Measurements from ENCODE around the gene EBF3.

Gene EBF3

DNA sequence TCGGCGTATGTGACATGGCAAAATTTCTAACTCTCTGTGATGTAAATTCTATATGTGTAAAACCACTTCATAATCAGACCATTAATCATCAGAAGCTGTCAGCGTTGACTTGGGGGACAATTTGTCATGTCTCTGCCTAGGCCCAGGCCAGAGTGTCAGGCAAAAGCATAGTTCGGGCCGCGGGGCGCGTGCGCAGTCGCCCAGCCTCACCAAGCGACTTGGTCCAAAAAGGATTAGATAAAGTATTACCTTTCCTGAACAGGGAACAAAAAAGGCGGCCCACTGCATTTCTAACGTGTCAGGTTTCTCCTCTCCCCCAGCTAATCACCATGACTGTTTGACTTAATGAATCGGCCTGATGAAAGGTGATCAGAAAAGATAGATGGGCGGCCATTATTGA is 114.2 kb downstream of the EBF3 start:
- no peaks in the 10 kb centered on the region for H3K4me1 Mint-ChIP-seq
- H3K9me3 Mint-ChIP-seq: no peaks in the 10 kb centered on the region
- ATAC-seq (ENCODE audit: low read depth) (no peak), DNase-seq (ENCODE audit: low spot score in 2 of 2) (no peak)
- H3K4me3 Mint-ChIP-seq: no peak overlapping the region
- H3K36me3 Mint-ChIP-seq: no peaks in the 10 kb centered on the region
- no peak overlapping the region for H3K27ac Mint-ChIP-seq
- peaks cover 3% of the 10 kb centered on the region for H3K27me3 Mint-ChIP-seq

DNA sequence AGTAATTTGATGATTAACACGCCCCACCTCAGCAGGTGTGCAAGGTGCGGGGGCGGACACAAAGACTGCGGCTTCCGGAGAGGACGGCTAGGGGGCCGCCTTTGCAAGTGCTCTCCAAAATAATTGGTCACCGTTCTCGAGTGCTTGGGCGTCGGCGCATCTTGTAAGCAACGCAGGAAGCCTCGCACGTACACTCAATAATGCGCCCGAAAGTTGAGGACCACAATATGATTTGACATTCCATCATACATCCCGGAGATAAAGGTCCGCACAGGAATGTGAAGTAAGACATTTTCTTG is 114.7 kb downstream of the EBF3 start:
- DNase-seq (ENCODE audit: low spot score in 2 of 2): no peak
- H3K27ac Mint-ChIP-seq: no peak overlapping the region
- H3K9me3 Mint-ChIP-seq: no peaks in the 10 kb centered on the region
- H3K4me3 Mint-ChIP-seq: no peak overlapping the region
- H3K36me3 Mint-ChIP-seq: no peaks in the 10 kb centered on the region
- ATAC-seq (ENCODE audit: low read depth): no peak
- H3K27me3 Mint-ChIP-seq: peaks cover 3% of the 10 kb centered on the region
- no peaks in the 10 kb centered on the region for H3K4me1 Mint-ChIP-seq

DNA sequence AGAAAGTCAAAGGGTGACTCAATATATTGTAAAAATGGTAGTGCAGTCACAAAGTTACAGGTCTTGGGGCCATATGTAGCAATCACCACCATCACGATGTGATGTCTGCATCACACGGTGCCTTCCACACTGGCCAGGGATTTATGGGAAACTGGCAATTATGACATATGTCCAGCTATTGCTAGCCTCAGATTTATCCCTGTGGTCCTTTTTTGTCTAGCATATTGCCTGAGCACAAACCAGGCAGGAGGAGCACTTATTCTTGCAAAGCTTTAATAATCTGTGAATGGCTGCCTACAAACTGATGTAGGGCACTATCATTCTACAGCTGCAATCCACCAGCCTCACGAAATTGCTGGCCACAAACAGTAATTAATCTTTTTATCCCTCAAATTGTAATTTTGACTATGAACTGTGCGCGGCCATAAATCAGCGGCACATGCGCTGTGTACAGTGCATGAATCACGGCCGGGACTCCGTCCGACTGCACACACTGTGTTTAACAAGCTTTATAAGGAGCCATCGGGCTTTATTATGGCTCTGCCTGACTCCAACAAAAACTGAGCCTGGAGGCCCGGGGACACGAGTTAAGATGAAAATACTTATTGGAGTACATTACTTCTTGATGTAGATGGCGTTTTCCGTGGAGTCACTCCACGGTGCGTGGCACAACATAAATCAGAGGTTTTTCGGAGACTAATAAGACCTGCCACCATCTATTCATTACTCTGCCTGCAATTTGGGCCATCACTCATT is 115.2 kb downstream of the EBF3 start:
- no peak for DNase-seq (ENCODE audit: low spot score in 2 of 2)
- H3K27me3 Mint-ChIP-seq: peaks cover 3% of the 10 kb centered on the region
- H3K27ac Mint-ChIP-seq: no peak overlapping the region
- H3K9me3 Mint-ChIP-seq: no peaks in the 10 kb centered on the region
- H3K4me3 Mint-ChIP-seq: no peak overlapping the region
- H3K36me3 Mint-ChIP-seq: no peaks in the 10 kb centered on the region
- no peaks in the 10 kb centered on the region for H3K4me1 Mint-ChIP-seq
- ATAC-seq (ENCODE audit: low read depth): no peak

DNA sequence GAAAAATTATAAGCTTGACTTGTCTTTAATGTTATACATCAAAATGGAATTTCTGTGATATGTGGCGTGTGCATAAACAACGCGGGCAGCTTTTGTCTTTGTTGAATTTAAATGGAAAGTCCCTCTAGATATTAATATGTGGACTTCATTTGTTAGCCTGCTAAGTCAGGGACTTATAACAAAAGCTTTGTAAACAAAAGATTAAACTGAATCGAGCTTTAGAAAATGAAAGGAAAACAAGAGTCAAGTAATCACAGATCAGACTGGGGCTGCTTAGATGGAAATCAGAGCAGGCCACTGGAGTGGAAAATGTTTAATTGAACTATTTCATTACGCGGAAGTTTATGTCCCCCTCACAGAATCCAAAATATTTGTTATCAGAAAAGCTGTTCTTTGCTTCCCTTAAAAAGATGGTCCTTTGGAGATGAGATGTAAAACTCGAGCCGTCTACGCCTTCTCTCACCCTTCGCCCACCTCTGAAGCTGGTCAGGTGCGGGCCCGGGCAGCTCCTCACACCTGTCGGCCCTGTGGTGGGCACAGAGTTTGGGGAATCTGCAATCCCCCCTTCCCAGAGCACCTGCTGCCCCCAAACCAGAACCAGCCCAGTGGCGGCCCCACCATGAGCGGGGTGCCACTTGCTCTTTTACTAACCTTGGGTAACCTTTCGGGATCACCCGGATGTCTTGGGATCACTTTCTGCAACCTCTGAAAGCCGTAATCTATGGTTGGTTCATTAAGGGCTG is 116.2 kb downstream of the EBF3 start:
- no peaks in the 10 kb centered on the region for H3K4me1 Mint-ChIP-seq
- no peak for DNase-seq (ENCODE audit: low spot score in 2 of 2)
- ATAC-seq (ENCODE audit: low read depth): no peak
- H3K27me3 Mint-ChIP-seq: peaks cover 3% of the 10 kb centered on the region
- H3K9me3 Mint-ChIP-seq: no peaks in the 10 kb centered on the region
- no peaks in the 10 kb centered on the region for H3K36me3 Mint-ChIP-seq
- no peak overlapping the region for H3K4me3 Mint-ChIP-seq
- H3K27ac Mint-ChIP-seq: no peak overlapping the region

DNA sequence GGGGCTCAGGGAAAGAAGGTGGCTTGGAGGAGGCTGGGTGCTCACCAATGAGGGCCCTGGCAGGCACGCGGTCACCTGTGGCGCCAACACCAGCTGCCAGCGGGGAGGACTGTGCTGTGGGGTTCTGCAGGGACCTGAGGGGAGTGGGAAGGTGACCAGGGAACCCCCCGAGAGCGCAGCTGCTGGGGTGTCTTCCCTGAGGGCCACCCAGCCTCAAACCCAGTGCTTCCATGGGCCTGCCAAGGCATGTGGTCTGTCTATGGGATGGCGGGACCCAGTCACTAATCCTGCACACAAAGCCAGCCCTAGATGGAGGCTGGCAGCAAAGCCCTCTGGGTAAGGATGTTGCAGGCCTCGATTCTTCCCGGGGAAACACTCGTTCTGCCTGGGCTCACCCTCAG is 117.1 kb downstream of the EBF3 start:
- no peak overlapping the region for H3K4me3 Mint-ChIP-seq
- H3K9me3 Mint-ChIP-seq: no peaks in the 10 kb centered on the region
- H3K4me1 Mint-ChIP-seq: no peaks in the 10 kb centered on the region
- no peak for ATAC-seq (ENCODE audit: low read depth)
- DNase-seq (ENCODE audit: low spot score in 2 of 2): no peak
- no peaks in the 10 kb centered on the region for H3K36me3 Mint-ChIP-seq
- H3K27ac Mint-ChIP-seq: no peak overlapping the region
- peaks cover 3% of the 10 kb centered on the region for H3K27me3 Mint-ChIP-seq

DNA sequence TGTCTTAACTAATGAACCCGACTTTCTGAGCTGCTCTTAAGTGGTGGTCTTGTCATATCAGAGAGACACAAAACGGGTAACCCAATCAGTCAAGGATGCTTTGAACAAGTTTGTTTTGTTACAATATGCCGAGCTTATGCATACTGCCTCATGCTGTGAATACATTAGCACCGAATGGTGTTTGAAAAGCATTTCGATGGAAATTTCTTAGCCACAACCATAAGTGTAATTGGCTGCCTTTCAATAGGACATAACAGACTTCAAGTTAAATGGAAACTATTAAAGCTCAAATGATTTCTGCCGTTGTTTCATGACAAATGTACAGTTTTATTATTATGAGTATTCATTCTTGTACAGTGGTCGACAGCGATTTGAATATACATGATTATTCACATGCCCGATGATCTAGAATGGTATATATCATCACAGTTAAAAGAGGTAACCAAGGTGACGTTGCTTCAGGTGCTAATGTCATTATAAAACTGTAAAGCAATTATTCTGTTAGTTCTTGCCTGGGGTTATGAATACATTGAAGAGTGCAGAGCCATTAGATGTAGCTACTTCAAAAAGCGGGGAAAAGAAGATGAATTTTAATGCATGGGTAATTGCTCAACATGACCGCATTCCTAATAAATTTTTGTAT is 118.8 kb downstream of the EBF3 start:
- H3K27me3 Mint-ChIP-seq: peaks cover 1% of the 10 kb centered on the region
- H3K27ac Mint-ChIP-seq: no peak overlapping the region
- no peak overlapping the region for H3K4me3 Mint-ChIP-seq
- H3K4me1 Mint-ChIP-seq: no peaks in the 10 kb centered on the region
- DNase-seq (ENCODE audit: low spot score in 2 of 2) (no peak), ATAC-seq (ENCODE audit: low read depth) (no peak)
- no peaks in the 10 kb centered on the region for H3K9me3 Mint-ChIP-seq
- H3K36me3 Mint-ChIP-seq: no peaks in the 10 kb centered on the region

DNA sequence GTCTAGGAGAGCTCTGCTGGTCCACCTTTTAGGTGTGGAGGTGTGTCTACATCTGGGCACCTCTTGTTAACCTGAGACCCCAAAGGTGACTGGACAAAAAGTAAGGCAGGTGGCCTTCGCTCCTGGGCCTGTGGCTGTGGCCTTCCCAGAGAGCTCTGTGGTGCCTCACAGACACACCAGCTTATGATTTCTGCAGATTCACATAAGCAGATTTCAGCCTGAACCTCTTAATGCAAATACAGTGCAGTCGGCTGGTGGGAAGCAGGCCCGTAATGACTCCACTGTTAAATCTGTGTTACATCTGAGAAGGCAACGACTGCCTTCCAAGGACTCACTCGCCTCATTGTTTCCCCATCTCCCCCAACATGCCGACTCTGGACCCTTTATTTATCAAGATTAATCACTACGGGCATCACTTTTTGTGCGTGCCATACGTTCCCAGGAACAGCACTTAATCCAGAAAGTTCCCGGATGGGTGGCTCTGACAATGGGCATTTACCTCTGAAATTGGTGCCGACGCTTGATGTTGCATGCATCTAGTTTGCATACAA is 119.8 kb downstream of the EBF3 start:
- no peaks in the 10 kb centered on the region for H3K9me3 Mint-ChIP-seq
- no peak overlapping the region for H3K4me3 Mint-ChIP-seq
- H3K27me3 Mint-ChIP-seq: peaks cover 1% of the 10 kb centered on the region
- H3K36me3 Mint-ChIP-seq: no peaks in the 10 kb centered on the region
- DNase-seq (ENCODE audit: low spot score in 2 of 2) (no peak), ATAC-seq (ENCODE audit: low read depth) (no peak)
- H3K4me1 Mint-ChIP-seq: no peaks in the 10 kb centered on the region
- no peak overlapping the region for H3K27ac Mint-ChIP-seq

DNA sequence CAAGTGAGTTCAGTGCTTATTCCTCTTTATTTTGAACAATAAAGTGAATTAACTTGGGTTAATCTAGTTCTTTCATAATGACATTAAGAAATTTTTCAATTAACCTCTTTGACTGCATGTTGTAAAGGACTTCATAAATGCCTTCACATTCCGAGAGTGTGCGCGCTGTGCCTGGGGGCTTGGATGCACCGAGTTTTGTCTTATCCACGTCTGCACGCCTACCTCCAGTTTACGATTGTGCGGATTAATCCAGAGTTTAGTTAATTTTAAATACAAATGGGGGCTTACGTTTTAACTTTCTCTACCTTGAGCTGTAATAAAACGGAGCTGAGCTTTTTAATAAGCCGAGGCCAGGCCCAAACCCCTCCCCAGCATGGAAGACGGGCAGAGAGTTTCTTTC is 120.4 kb downstream of the EBF3 start:
- Mint-ChIP-seq H3K36me3 (no peaks in the 10 kb centered on the region), H3K27ac (no peak overlapping the region)
- ATAC-seq (ENCODE audit: low read depth): no peak

DNA sequence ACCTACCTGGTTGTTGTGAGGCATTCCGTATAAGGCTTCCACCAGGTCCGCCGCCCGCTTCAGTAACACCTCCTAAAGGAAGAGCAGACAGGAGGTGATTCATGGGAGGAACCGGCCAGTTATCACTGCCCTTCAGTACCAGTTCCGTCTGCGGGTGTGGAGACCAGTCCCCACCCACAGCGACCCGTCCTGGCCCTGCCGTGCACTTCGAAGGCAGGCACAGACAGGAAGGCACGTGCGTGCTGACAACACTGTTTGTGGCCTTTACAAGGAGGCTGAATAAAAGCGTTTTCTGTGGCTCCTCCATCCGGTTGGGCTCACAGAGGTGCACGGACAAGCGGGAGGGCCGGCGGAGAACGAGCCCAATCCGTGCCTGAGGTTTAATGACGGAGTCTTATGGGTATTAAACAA is 120.9 kb downstream of the EBF3 start:
- H3K4me3 Mint-ChIP-seq: no peak overlapping the region
- no peaks in the 10 kb centered on the region for H3K27me3 Mint-ChIP-seq
- H3K4me1 Mint-ChIP-seq: no peaks in the 10 kb centered on the region
- no peak overlapping the region for H3K27ac Mint-ChIP-seq
- no peak for ATAC-seq (ENCODE audit: low read depth)
- H3K9me3 Mint-ChIP-seq: no peaks in the 10 kb centered on the region
- DNase-seq (ENCODE audit: low spot score in 2 of 2): no peak
- no peaks in the 10 kb centered on the region for H3K36me3 Mint-ChIP-seq

More for the DNA sequence above, 120.4 kb downstream of the EBF3 start:
- no peak overlapping the region for H3K4me3 Mint-ChIP-seq
- H3K9me3 Mint-ChIP-seq: no peaks in the 10 kb centered on the region
- no peaks in the 10 kb centered on the region for H3K27me3 Mint-ChIP-seq
- no peaks in the 10 kb centered on the region for H3K4me1 Mint-ChIP-seq
- DNase-seq (ENCODE audit: low spot score in 2 of 2): no peak

DNA sequence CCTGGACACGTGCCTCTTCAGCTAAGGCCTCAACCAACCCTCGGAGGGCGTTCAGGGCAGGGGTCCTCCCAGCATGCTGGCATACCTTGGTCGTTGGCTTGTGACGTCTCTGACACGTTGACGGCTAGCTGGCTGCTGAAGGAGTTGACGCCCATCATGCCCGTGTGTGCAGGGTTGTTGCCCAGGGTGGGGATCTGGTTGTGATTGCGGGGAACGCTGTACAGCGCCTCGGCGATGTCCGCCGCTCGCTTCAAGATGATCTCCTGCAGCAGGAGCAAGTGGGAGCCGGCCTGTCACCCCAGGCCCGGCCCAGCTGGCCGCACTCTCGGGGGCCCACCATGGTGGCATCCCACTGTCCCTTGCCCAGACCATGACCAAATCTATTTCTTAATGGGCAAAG is 122.0 kb downstream of the EBF3 start:
- no peak for DNase-seq (ENCODE audit: low spot score in 2 of 2)
- no peaks in the 10 kb centered on the region for H3K36me3 Mint-ChIP-seq
- no peaks in the 10 kb centered on the region for H3K4me1 Mint-ChIP-seq
- ATAC-seq (ENCODE audit: low read depth): no peak
- no peaks in the 10 kb centered on the region for H3K9me3 Mint-ChIP-seq
- no peak overlapping the region for H3K4me3 Mint-ChIP-seq
- H3K27ac Mint-ChIP-seq: no peak overlapping the region
- H3K27me3 Mint-ChIP-seq: no peaks in the 10 kb centered on the region

DNA sequence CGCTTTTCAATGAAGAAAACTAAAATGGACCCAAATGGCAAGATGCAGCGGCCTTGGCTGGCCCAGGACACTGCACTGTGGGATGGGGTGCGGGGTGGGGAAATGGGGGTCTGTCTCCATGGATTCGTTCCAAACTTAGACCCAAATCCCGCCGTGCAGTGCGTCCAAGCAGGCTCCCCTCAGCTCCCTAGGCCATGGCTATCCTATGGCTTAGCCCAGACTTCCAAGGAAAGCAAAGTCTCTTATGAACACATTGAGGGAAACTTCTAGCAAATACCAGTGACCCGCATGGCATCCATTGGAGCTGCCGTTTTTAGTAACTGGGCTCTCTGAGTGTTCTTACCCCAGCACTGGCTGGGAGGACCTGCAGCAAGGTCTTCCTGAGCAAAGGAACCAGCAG is 122.5 kb downstream of the EBF3 start:
- H3K9me3 Mint-ChIP-seq: no peaks in the 10 kb centered on the region
- no peak overlapping the region for H3K27ac Mint-ChIP-seq
- ATAC-seq (ENCODE audit: low read depth) (no peak), DNase-seq (ENCODE audit: low spot score in 2 of 2) (no peak)
- no peaks in the 10 kb centered on the region for H3K4me1 Mint-ChIP-seq
- H3K36me3 Mint-ChIP-seq: no peaks in the 10 kb centered on the region
- no peak overlapping the region for H3K4me3 Mint-ChIP-seq
- H3K27me3 Mint-ChIP-seq: no peaks in the 10 kb centered on the region

DNA sequence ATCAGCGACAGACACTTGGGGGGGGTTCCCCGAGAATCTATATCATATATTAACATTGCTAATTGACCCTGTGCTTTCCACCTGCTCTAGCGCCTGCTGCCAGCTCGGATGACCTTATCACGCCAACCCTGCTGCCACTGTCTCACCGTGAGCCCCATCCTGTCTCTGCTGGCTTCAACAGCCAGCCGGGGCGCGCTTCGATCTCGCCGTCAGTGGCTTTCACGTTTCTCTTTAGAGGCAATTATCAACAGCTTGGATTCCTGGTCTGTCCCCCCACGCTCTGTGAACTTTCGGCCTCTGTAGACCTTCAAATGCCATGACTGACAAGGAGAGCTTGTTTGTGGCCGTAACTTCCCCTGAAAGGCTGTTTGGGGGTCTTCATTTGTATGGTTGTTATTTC is 123.0 kb downstream of the EBF3 start:
- H3K27ac Mint-ChIP-seq: no peak overlapping the region
- no peak for DNase-seq (ENCODE audit: low spot score in 2 of 2)
- H3K4me1 Mint-ChIP-seq: no peaks in the 10 kb centered on the region
- no peaks in the 10 kb centered on the region for H3K27me3 Mint-ChIP-seq
- H3K4me3 Mint-ChIP-seq: no peak overlapping the region
- ATAC-seq (ENCODE audit: low read depth): no peak
- H3K36me3 Mint-ChIP-seq: no peaks in the 10 kb centered on the region
- H3K9me3 Mint-ChIP-seq: no peaks in the 10 kb centered on the region

DNA sequence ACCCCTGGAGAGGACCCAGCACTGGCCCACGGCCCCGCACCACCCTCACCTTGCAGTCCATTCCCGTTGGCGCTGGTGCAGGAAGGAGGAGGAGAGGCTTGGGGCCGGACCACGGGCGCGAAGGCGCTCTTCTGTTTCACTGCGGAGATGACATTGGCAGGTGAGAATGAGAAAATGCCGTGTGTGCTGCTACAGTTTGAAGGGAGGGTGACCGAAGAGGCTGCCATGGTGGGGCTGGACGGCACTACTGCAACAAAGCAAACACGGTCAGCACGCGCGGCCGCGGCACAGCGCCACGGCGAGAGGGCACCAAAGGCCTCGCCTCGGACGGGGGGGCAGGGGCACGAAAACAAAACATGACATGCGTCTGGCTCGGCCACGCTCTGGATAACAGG is 123.9 kb downstream of the EBF3 start:
- Mint-ChIP-seq H3K4me3 (no peak overlapping the region), H3K27ac (no peak overlapping the region), H3K27me3 (no peaks in the 10 kb centered on the region), H3K36me3 (no peaks in the 10 kb centered on the region), H3K9me3 (no peaks in the 10 kb centered on the region), H3K4me1 (no peaks in the 10 kb centered on the region)
- ATAC-seq (ENCODE audit: low read depth) (no peak), DNase-seq (ENCODE audit: low spot score in 2 of 2) (no peak)

DNA sequence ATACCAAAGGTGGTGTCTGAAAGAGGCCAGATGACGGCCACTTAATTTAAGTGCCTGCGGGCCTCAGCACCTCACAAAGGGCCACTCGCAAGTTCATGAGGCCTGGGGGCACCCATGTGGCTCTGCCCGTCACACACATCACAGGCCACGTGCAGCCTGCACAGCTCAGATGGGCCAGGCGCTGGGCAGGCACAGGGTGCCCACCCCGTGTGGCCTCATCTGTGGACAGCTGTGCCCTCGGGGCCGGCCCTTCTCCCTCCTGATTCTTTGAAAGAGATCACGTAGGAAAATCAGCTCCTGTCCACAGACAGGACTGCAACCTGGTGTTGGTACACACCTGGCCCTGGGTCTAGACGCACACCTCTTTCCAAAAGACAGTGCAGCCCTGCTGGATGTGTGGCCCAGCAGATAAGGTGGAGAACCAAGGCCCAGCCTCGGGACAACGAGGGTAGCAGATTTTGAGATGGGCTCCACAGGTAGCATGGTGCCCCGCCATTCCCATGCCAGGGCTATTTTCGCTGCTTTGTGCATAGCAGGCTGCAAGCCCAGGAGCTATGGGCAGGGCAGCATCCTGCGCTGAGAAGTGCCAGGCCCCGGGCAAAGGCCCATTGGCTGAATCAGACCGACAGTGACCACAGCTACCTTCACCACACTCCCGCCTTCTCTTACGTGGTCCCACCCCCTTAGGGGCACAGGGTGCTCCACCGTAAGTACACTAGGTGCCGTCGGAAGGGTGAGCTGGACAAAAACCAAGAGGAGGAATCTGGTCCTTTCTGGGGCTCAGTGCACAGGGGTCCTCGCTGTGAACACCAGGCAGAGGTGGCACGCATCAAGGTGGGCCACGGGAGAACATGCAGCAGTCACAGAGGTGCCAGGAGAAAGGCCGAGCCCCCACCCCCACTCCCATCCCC is 124.5 kb downstream of the EBF3 start:
- ATAC-seq (ENCODE audit: low read depth) (no peak), DNase-seq (ENCODE audit: low spot score in 2 of 2) (no peak)
- no peaks in the 10 kb centered on the region for H3K36me3 Mint-ChIP-seq
- H3K27ac Mint-ChIP-seq: no peak overlapping the region
- no peaks in the 10 kb centered on the region for H3K27me3 Mint-ChIP-seq
- H3K4me1 Mint-ChIP-seq: no peaks in the 10 kb centered on the region
- no peak overlapping the region for H3K4me3 Mint-ChIP-seq
- H3K9me3 Mint-ChIP-seq: no peaks in the 10 kb centered on the region

Measured in memory B cell (primary cell).